KMS-11 (cell line): ENCODE measurements around the gene JAKMIP2.

ENCODE experiments used
- H2AFZ ChIP-seq: fragments of 200-600 bp; sonication (generic); 2 replicates; pipeline ENCODE4 v1.6.1; 2016; ENCODE audit warnings: antibody characterized with exemption, mixed run types, low read depth
- H3K27ac ChIP-seq: fragments of 200-600 bp; sonication (generic); 2 replicates; pipeline ENCODE4 v1.6.1; 2016; ENCODE audit warnings: mild to moderate bottlenecking, mixed run types
- H3K27me3 ChIP-seq: fragments of 200-600 bp; sonication (generic); 2 replicates; pipeline ENCODE4 v1.6.1; 2017; ENCODE audit warnings: mild to moderate bottlenecking, low read depth, mixed run types, moderate library complexity; ENCODE audit not compliant: insufficient read depth
- H3K36me3 ChIP-seq: fragments of 200-600 bp; sonication (generic); 2 replicates; pipeline ENCODE4 v1.6.1; 2017; ENCODE audit warnings: mild to moderate bottlenecking, mixed run types; ENCODE audit not compliant: insufficient read depth
- H3K4me1 ChIP-seq: fragments of 200-600 bp; sonication (generic); 2 replicates; pipeline ENCODE4 v1.6.1; 2016; ENCODE audit warnings: mild to moderate bottlenecking, low read depth, mixed run types; ENCODE audit not compliant: poor library complexity, severe bottlenecking
- H3K4me2 ChIP-seq: fragments of 200-600 bp; sonication (generic); 2 replicates; pipeline ENCODE4 v1.7.0; 2016; ENCODE audit warnings: mild to moderate bottlenecking, mixed run types
- H3K4me3 ChIP-seq: fragments of 200-600 bp; sonication (generic); IDR thresholded peaks from 2 replicates; pipeline ENCODE4 v1.6.1; 2017; ENCODE audit warnings: low read depth, low read length, mixed read lengths; ENCODE audit not compliant: insufficient read depth
- H3K79me2 ChIP-seq: fragments of 200-600 bp; sonication (generic); 2 replicates; pipeline ENCODE4 v1.6.1; 2016; ENCODE audit warnings: low read depth, mixed run types; ENCODE audit not compliant: insufficient read depth
- H3K9ac ChIP-seq: fragments of 200-600 bp; sonication (generic); 2 replicates; pipeline ENCODE4 v1.6.1; 2016; ENCODE audit warnings: mild to moderate bottlenecking, mixed run types
- H4K20me1 ChIP-seq: fragments of 200-600 bp; sonication (generic); 2 replicates; pipeline ENCODE4 v1.6.1; 2016; ENCODE audit warnings: mild to moderate bottlenecking, mixed run types; ENCODE audit not compliant: insufficient read depth
- TF ChIP-seq, protein P1 (sequence below): fragments of 200-600 bp; sonication (generic); conservative IDR thresholded peaks from 2 replicates; pipeline ENCODE4 v1.6.1; 2017; ENCODE audit warnings: low read depth, mild to moderate bottlenecking, antibody characterized with exemption, low read length, moderate library complexity, mixed read lengths

Gene JAKMIP2

DNA sequence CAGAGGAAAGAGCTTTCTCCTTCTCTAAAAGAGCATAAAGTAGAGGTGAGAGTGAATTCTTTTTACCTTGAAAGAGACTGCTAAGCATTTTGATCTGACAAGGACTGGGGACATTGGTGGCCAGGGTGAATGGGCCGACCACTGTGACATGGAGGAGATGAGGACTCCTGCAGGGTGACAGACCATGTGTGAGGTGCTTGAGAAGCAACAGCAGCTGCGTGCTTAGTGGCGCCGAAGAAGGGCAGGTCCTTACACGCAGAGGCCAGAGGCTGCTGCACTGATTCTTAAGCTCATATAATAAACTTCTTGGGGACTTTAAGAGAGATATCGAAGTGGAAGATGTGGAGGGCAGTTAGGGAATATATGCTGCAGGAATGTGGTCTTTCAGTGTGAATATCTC is 8.7 kb upstream of the JAKMIP2 start:
- Histone ChIP-seq H3K27ac (no peak overlapping the region), H3K4me2 (no peak overlapping the region), H2AFZ (no peak overlapping the region), H3K27me3 (no peaks in the 10 kb centered on the region), H3K4me1 (no peaks in the 10 kb centered on the region), H3K36me3 (no peaks in the 10 kb centered on the region), H3K9ac (no peak overlapping the region), H3K79me2 (no peaks in the 10 kb centered on the region), H4K20me1 (no peaks in the 10 kb centered on the region), H3K4me3 (no peak overlapping the region)
- TF ChIP-seq, protein P1, sequence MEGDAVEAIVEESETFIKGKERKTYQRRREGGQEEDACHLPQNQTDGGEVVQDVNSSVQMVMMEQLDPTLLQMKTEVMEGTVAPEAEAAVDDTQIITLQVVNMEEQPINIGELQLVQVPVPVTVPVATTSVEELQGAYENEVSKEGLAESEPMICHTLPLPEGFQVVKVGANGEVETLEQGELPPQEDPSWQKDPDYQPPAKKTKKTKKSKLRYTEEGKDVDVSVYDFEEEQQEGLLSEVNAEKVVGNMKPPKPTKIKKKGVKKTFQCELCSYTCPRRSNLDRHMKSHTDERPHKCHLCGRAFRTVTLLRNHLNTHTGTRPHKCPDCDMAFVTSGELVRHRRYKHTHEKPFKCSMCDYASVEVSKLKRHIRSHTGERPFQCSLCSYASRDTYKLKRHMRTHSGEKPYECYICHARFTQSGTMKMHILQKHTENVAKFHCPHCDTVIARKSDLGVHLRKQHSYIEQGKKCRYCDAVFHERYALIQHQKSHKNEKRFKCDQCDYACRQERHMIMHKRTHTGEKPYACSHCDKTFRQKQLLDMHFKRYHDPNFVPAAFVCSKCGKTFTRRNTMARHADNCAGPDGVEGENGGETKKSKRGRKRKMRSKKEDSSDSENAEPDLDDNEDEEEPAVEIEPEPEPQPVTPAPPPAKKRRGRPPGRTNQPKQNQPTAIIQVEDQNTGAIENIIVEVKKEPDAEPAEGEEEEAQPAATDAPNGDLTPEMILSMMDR: no peak

- Histone ChIP-seq H4K20me1 (no peaks in the 10 kb centered on the region), H3K36me3 (no peaks in the 10 kb centered on the region), H3K4me2 (no peak overlapping the region), H2AFZ (no peak overlapping the region), H3K4me3 (no peak overlapping the region), H3K27me3 (no peaks in the 10 kb centered on the region), H3K9ac (no peak overlapping the region), H3K79me2 (no peaks in the 10 kb centered on the region), H3K27ac (no peak overlapping the region), H3K4me1 (no peaks in the 10 kb centered on the region)
- TF ChIP-seq, protein P1: no peak
These were observed 7.3 kb upstream of the JAKMIP2 start for GRCh38 chr5:147789820-147790219.

GRCh38 chr5:147788023-147788422 is 5.5 kb upstream of the JAKMIP2 start:
- no peak overlapping the region for H3K4me3 ChIP-seq
- H3K9ac ChIP-seq: no peak overlapping the region
- no peak overlapping the region for H3K27ac ChIP-seq
- H3K36me3 ChIP-seq: no peaks in the 10 kb centered on the region
- TF ChIP-seq, protein P1: no peak
- H3K27me3 ChIP-seq: no peaks in the 10 kb centered on the region
- H3K4me2 ChIP-seq: no peak overlapping the region
- no peaks in the 10 kb centered on the region for H4K20me1 ChIP-seq
- no peaks in the 10 kb centered on the region for H3K79me2 ChIP-seq
- H3K4me1 ChIP-seq: peaks cover 4% of the 10 kb centered on the region
- no peak overlapping the region for H2AFZ ChIP-seq

DNA sequence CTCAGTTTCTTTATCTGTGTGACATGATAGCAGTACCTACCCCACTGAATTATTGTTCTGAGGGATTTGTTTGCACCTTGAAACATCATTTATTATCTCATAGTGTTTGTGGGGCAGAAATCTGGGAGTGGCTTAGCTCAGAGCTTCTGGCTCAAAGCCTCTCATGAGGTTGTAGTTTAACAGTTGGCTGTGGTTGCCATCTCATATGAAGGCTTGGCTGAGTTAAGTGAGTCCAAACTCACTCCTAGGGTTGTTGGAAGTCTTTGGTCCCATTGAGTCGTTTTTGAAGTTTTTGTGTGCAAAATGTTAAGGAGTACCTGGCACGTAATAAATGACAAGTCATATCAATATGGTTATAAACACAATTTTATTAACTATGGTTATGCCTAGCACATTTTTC is 3.6 kb upstream of the JAKMIP2 start:
- H3K27ac ChIP-seq: no peak overlapping the region
- peaks cover 5% of the 10 kb centered on the region; the same call in 1 of the 2 replicates for H3K79me2 ChIP-seq
- peaks cover 10% of the 10 kb centered on the region for H3K4me1 ChIP-seq
- H3K27me3 ChIP-seq: no peaks in the 10 kb centered on the region
- H3K36me3 ChIP-seq: no peaks in the 10 kb centered on the region
- TF ChIP-seq, protein P1: no peak
- no peak overlapping the region for H3K9ac ChIP-seq
- no peak overlapping the region for H3K4me3 ChIP-seq
- H4K20me1 ChIP-seq: no peaks in the 10 kb centered on the region
- no peak overlapping the region for H2AFZ ChIP-seq
- H3K4me2 ChIP-seq: no peak overlapping the region
